ENCODE measurements around the gene TAS2R31.

- no peak for TF ChIP-seq RAD21 (IDR thresholded peaks at IDR 0.05; ENCODE audit: low read depth)
- TF ChIP-seq REST (IDR thresholded peaks at IDR 0.05; ENCODE audit: low read depth), result no peak
- no peak for TF ChIP-seq EGR1 (IDR thresholded peaks at IDR 0.05)
- TF ChIP-seq, protein P1, sequence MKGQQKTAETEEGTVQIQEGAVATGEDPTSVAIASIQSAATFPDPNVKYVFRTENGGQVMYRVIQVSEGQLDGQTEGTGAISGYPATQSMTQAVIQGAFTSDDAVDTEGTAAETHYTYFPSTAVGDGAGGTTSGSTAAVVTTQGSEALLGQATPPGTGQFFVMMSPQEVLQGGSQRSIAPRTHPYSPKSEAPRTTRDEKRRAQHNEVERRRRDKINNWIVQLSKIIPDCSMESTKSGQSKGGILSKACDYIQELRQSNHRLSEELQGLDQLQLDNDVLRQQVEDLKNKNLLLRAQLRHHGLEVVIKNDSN (IDR thresholded peaks at IDR 0.05), result no peak
- TF ChIP-seq CEBPB (IDR thresholded peaks at IDR 0.05), result no peak
- TF ChIP-seq TCF12 (IDR thresholded peaks at IDR 0.05; ENCODE audit: low read depth), result no peak
- TF ChIP-seq EP300 (IDR thresholded peaks at IDR 0.05; ENCODE audit: borderline replicate concordance), result no peak
- no peak for TF ChIP-seq NFIC (IDR thresholded peaks at IDR 0.05)
Measured at GRCh38 chr12:11039171-11039570, 8.0 kb upstream of the TAS2R31 start.

Measured in Ishikawa (cell line).